ENCODE results near the gene XRN1.
A peak's percentile ranks its signal among the peaks of the same experiment; 100 is the strongest.
"Not testable (repeated sequence)": the region's sequence is repeated elsewhere in the genome, so short reads cannot be mapped to it uniquely, and the experiment has no call there.

XRN1 gene

GRCh38 chr3:142324275-142324953 lies 123.4 kb downstream of the XRN1 start:
- not testable (repeated sequence) for DNase-seq (ENCODE audit: low read depth in 2 of 2)

GRCh38 chr3:142319912-142320311 lies 127.9 kb downstream of the XRN1 start:
- no peak for DNase-seq (ENCODE audit: low read depth in 2 of 2)

- no peak for DNase-seq (ENCODE audit: low read depth in 2 of 2)
Measured at GRCh38 chr3:142319094-142319493, 128.7 kb downstream of the XRN1 start.

GRCh38 chr3:142318331-142318730 lies 129.5 kb downstream of the XRN1 start:
- no peak for DNase-seq (ENCODE audit: low read depth in 2 of 2)

GRCh38 chr3:142315978-142316388 lies 131.9 kb downstream of the XRN1 start:
- DNase-seq (ENCODE audit: low read depth in 2 of 2), result not testable (repeated sequence)

- no peak for DNase-seq (ENCODE audit: low read depth in 2 of 2)
Measured at GRCh38 chr3:142315083-142315482, 132.8 kb downstream of the XRN1 start.

- no peak for DNase-seq (ENCODE audit: low read depth in 2 of 2)
Measured at GRCh38 chr3:142310439-142310838, 137.4 kb downstream of the XRN1 start.

GRCh38 chr3:142302847-142303246 lies 145.0 kb downstream of the XRN1 start:
- not testable (repeated sequence) for DNase-seq (ENCODE audit: low read depth in 2 of 2)

GRCh38 chr3:142298626-142299025 lies 149.2 kb downstream of the XRN1 start:
- DNase-seq (ENCODE audit: low read depth in 2 of 2), result no peak

- no peak for DNase-seq (ENCODE audit: low read depth in 2 of 2)
Measured at GRCh38 chr3:142296507-142296906, 151.3 kb downstream of the XRN1 start.

GRCh38 chr3:142287866-142288638 lies 159.8 kb downstream of the XRN1 start:
- DNase-seq (ENCODE audit: low read depth in 2 of 2), result no peak

GRCh38 chr3:142285083-142285517 lies 162.7 kb downstream of the XRN1 start:
- no peak for DNase-seq (ENCODE audit: low read depth in 2 of 2)

- DNase-seq (ENCODE audit: low read depth in 2 of 2), result no peak
Measured at GRCh38 chr3:142282503-142282902, 165.3 kb downstream of the XRN1 start.

GRCh38 chr3:142281474-142281873 lies 166.4 kb downstream of the XRN1 start:
- DNase-seq (ENCODE audit: low read depth in 2 of 2), result no peak

GRCh38 chr3:142279965-142280590 lies 167.8 kb downstream of the XRN1 start:
- peak in 1 of 2 donors; percentile 9 for DNase-seq (ENCODE audit: low read depth in 2 of 2)

- no peak for DNase-seq (ENCODE audit: low read depth in 2 of 2)
Measured at GRCh38 chr3:142278451-142278850, 169.4 kb downstream of the XRN1 start.

GRCh38 chr3:142276781-142277180 lies 171.1 kb downstream of the XRN1 start:
- DNase-seq (ENCODE audit: low read depth in 2 of 2), result no peak

- DNase-seq (ENCODE audit: low read depth in 2 of 2), result no peak
Measured at GRCh38 chr3:142275856-142276255, 172.0 kb downstream of the XRN1 start.

- DNase-seq (ENCODE audit: low read depth in 2 of 2), result no peak
Measured at GRCh38 chr3:142274908-142275307, 172.9 kb downstream of the XRN1 start.

GRCh38 chr3:142273501-142273900 lies 174.3 kb downstream of the XRN1 start:
- no peak for DNase-seq (ENCODE audit: low read depth in 2 of 2)

GRCh38 chr3:142272200-142272891 lies 175.5 kb downstream of the XRN1 start:
- DNase-seq (ENCODE audit: low read depth in 2 of 2), result no peak

GRCh38 chr3:142270407-142270806 lies 177.4 kb downstream of the XRN1 start:
- DNase-seq (ENCODE audit: low read depth in 2 of 2), result peak; percentile 27 to 32

All from stimulated activated CD8-positive, alpha-beta memory T cell treated with anti-CD3 and anti-CD28 coated beads, Interleukin-7, amount 100 ng/mL, for 4 hours (primary cell).